Measurements from ENCODE around the gene CTU2. TPM values are rescaled to one million over a fixed set of nuclear protein-coding genes. Genes with fewer than 3 reads are reported as not detected.

The CTU2 gene
- total and polyA plus RNA-seq, 9 of the 15 experiments (the other 6 are each of a cell fraction or from before 2014, with no cell fraction given) = 1.3 to 105 (median 23.2) TPM

DNA sequence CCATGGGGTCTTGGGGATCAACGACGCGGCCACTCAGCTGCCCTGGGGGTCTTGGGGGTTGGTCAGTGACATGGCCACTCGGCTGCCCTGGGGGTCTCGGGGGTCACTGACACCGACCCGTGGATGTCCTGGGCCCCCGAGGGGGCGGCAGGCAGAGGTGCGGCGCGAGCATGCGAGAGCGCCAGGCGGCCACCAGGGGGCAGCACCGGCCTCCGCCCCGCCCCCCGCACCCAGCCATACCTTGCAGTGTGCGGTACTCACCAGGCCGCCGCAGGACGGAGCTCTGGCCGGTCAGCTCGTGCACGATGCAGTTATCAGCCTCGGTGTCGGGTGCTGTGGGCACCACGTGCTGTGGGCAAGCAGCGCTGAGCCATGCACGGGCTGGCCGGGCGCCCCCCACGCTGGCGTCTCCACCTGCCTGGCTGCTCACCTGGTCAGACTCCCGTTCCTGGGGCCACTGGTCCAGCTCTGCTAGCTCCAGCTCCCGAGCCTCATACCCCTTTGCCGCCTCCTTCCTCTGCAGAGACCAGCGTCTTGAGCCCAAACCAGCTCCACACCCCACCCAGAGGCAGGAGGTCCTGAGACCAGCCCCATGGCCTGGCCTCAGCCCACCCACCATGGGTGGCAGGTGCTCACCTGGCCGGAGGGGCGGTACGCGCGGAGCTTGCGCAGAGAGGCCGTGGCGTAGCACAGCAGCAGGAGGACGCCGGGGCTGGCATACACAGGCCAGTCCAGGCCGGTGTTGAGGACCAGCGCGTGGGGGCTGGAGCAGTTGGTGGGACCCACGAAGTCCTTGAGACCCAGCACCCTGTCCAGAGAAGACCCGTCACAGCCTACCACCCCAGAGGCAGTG lies 31.2 kb downstream of the CTU2 start (continued):
- TF ChIP-seq, protein P1, sequence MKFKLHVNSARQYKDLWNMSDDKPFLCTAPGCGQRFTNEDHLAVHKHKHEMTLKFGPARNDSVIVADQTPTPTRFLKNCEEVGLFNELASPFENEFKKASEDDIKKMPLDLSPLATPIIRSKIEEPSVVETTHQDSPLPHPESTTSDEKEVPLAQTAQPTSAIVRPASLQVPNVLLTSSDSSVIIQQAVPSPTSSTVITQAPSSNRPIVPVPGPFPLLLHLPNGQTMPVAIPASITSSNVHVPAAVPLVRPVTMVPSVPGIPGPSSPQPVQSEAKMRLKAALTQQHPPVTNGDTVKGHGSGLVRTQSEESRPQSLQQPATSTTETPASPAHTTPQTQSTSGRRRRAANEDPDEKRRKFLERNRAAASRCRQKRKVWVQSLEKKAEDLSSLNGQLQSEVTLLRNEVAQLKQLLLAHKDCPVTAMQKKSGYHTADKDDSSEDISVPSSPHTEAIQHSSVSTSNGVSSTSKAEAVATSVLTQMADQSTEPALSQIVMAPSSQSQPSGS (CRISPR knock-in tag; IDR thresholded peaks at IDR 0.05) = peak; percentile 75; the same call in 1 of the 2 replicates
- TF ChIP-seq FOXP1 (CRISPR knock-in tag; IDR thresholded peaks at IDR 0.05) (peak; percentile 92), ZNF445 (CRISPR knock-in tag; IDR thresholded peaks at IDR 0.05; ENCODE audit: low read depth) (no peak), RHOXF2B (CRISPR knock-in tag; conservative IDR thresholded peaks at IDR 0.05) (no peak), ARID4B (CRISPR knock-in tag; IDR thresholded peaks at IDR 0.05) (peak; percentile 97), MXI1 (IDR thresholded peaks at IDR 0.05; ENCODE audit: low read depth, low read length) (peak; percentile 62; the same call in 1 of the 2 replicates), CC2D1A (IDR thresholded peaks at IDR 0.05) (no peak), MAFG (tag; conservative IDR thresholded peaks at IDR 0.05) (no peak), HMG20A (CRISPR knock-in tag; conservative IDR thresholded peaks at IDR 0.05) (no peak), ZNF76 (CRISPR knock-in tag; IDR thresholded peaks at IDR 0.05; ENCODE audit: borderline replicate concordance) (no peak), BRF2 (IDR thresholded peaks at IDR 0.05; ENCODE audit: borderline replicate concordance, insufficient read depth, insufficient read length) (no peak), HLTF (IDR thresholded peaks at IDR 0.05) (no peak), PRMT5 (CRISPR knock-in tag; IDR thresholded peaks at IDR 0.05) (no peak)
- TF ChIP-seq, protein P2, sequence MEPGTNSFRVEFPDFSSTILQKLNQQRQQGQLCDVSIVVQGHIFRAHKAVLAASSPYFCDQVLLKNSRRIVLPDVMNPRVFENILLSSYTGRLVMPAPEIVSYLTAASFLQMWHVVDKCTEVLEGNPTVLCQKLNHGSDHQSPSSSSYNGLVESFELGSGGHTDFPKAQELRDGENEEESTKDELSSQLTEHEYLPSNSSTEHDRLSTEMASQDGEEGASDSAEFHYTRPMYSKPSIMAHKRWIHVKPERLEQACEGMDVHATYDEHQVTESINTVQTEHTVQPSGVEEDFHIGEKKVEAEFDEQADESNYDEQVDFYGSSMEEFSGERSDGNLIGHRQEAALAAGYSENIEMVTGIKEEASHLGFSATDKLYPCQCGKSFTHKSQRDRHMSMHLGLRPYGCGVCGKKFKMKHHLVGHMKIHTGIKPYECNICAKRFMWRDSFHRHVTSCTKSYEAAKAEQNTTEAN (CRISPR knock-in tag; IDR thresholded peaks at IDR 0.05) = no peak
- TF ChIP-seq, protein P3, sequence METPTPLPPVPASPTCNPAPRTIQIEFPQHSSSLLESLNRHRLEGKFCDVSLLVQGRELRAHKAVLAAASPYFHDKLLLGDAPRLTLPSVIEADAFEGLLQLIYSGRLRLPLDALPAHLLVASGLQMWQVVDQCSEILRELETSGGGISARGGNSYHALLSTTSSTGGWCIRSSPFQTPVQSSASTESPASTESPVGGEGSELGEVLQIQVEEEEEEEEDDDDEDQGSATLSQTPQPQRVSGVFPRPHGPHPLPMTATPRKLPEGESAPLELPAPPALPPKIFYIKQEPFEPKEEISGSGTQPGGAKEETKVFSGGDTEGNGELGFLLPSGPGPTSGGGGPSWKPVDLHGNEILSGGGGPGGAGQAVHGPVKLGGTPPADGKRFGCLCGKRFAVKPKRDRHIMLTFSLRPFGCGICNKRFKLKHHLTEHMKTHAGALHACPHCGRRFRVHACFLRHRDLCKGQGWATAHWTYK (CRISPR knock-in tag; IDR thresholded peaks at IDR 0.05) = peak; percentile 77; the same call in 1 of the 2 replicates
- TF ChIP-seq, protein P4, sequence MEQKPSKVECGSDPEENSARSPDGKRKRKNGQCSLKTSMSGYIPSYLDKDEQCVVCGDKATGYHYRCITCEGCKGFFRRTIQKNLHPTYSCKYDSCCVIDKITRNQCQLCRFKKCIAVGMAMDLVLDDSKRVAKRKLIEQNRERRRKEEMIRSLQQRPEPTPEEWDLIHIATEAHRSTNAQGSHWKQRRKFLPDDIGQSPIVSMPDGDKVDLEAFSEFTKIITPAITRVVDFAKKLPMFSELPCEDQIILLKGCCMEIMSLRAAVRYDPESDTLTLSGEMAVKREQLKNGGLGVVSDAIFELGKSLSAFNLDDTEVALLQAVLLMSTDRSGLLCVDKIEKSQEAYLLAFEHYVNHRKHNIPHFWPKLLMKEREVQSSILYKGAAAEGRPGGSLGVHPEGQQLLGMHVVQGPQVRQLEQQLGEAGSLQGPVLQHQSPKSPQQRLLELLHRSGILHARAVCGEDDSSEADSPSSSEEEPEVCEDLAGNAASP (IDR thresholded peaks at IDR 0.05) = no peak
